Measurements from ENCODE around the gene SV2A. TPM values are rescaled to one million over a fixed set of nuclear protein-coding genes. Genes with fewer than 3 reads are reported as not detected.
"Not testable (repeated sequence)": the region's sequence is repeated elsewhere in the genome, so short reads cannot be mapped to it uniquely, and the experiment has no call there.

SV2A gene
- total RNA-seq (2014; rRNA removed; shearing (Covaris generic); ENCODE audit: low replicate concordance) = 0.09 TPM in 1 of 2 replicates, not detected in the other

- DNase-seq (ENCODE audit: low read depth) = no peak
These were observed at the start of gene SV2A for GRCh38 chr1:149917571-149918144. SV2A (minus strand) TSS chr1:149917844; CDS start chr1:149913840, 4,004 bp downstream.

GRCh38 chr1:149967041-149967440, 49.4 kb upstream of the SV2A start:
- in situ Hi-C loops (cut with HindIII; ENCODE audit: low pct_unique_long_range_greater_than_20kb, low sequenced_read_pairs) = loop anchor here (10.0 kb wide), 1 partner anchor 98 kb away; the partner anchor contains the start of gene VPS45
- DNase-seq (ENCODE audit: low read depth) = no peak

More at GRCh38 chr1:149917571-149918144, at the start of gene SV2A:
- in situ Hi-C loops (cut with HindIII; ENCODE audit: low pct_unique_long_range_greater_than_20kb, low sequenced_read_pairs) = no loop called here

- no peak for DNase-seq (ENCODE audit: low read depth)
- in situ Hi-C loops (cut with HindIII; ENCODE audit: low pct_unique_long_range_greater_than_20kb, low sequenced_read_pairs) = loop anchor here (10.0 kb wide), 1 partner anchor 98 kb away; the partner anchor contains the start of gene VPS45
These were observed 48.8 kb upstream of the SV2A start for GRCh38 chr1:149966405-149966804.

GRCh38 chr1:149965440-149965839, 47.8 kb upstream of the SV2A start:
- in situ Hi-C loops (cut with HindIII; ENCODE audit: low pct_unique_long_range_greater_than_20kb, low sequenced_read_pairs) = loop anchor here (10.0 kb wide), 1 partner anchor 99 kb away; the partner anchor contains the start of gene VPS45
- no peak for DNase-seq (ENCODE audit: low read depth)

- no peak for DNase-seq (ENCODE audit: low read depth)
- in situ Hi-C loops (cut with HindIII; ENCODE audit: low pct_unique_long_range_greater_than_20kb, low sequenced_read_pairs) = loop anchor here (10.0 kb wide), 1 partner anchor 101 kb away; the partner anchor contains the start of gene VPS45
These were observed 45.7 kb upstream of the SV2A start for GRCh38 chr1:149963358-149963757.

- DNase-seq (ENCODE audit: low read depth) = no peak
- in situ Hi-C loops (cut with HindIII; ENCODE audit: low pct_unique_long_range_greater_than_20kb, low sequenced_read_pairs) = loop anchor here (10.0 kb wide), 1 partner anchor 102 kb away; the partner anchor contains the start of gene VPS45
These were observed 45.1 kb upstream of the SV2A start for GRCh38 chr1:149962736-149963135.

- in situ Hi-C loops (cut with HindIII; ENCODE audit: low pct_unique_long_range_greater_than_20kb, low sequenced_read_pairs) = loop anchor here (10.0 kb wide), 1 partner anchor 103 kb away; the partner anchor contains the start of gene VPS45
- peak; percentile 70 for DNase-seq (ENCODE audit: low read depth)
These were observed 44.5 kb upstream of the SV2A start for GRCh38 chr1:149962039-149962647.

GRCh38 chr1:149957548-149957947, 39.9 kb upstream of the SV2A start:
- DNase-seq (ENCODE audit: low read depth); in situ Hi-C loops (cut with HindIII; ENCODE audit: low pct_unique_long_range_greater_than_20kb, low sequenced_read_pairs): not testable (repeated sequence)

GRCh38 chr1:149949911-149950310, 32.3 kb upstream of the SV2A start:
- in situ Hi-C loops (cut with HindIII; ENCODE audit: low pct_unique_long_range_greater_than_20kb, low sequenced_read_pairs) = no loop called here
- no peak for DNase-seq (ENCODE audit: low read depth)

GRCh38 chr1:149945206-149945605, 27.6 kb upstream of the SV2A start:
- DNase-seq (ENCODE audit: low read depth) = no peak
- in situ Hi-C loops (cut with HindIII; ENCODE audit: low pct_unique_long_range_greater_than_20kb, low sequenced_read_pairs) = no loop called here

GRCh38 chr1:149942885-149943284, 25.2 kb upstream of the SV2A start:
- in situ Hi-C loops (cut with HindIII; ENCODE audit: low pct_unique_long_range_greater_than_20kb, low sequenced_read_pairs) = no loop called here

GRCh38 chr1:149942207-149942606, 24.6 kb upstream of the SV2A start:
- in situ Hi-C loops (cut with HindIII; ENCODE audit: low pct_unique_long_range_greater_than_20kb, low sequenced_read_pairs) = no loop called here
- no peak for DNase-seq (ENCODE audit: low read depth)

More at GRCh38 chr1:149942885-149943284, 25.2 kb upstream of the SV2A start:
- DNase-seq (ENCODE audit: low read depth) = no peak

- in situ Hi-C loops (cut with HindIII; ENCODE audit: low pct_unique_long_range_greater_than_20kb, low sequenced_read_pairs) = no loop called here
- no peak for DNase-seq (ENCODE audit: low read depth)
These were observed 22.8 kb upstream of the SV2A start for GRCh38 chr1:149940427-149940826.

GRCh38 chr1:149938668-149939003, 21.0 kb upstream of the SV2A start:
- in situ Hi-C loops (cut with HindIII; ENCODE audit: low pct_unique_long_range_greater_than_20kb, low sequenced_read_pairs); DNase-seq (ENCODE audit: low read depth): not testable (repeated sequence)

GRCh38 chr1:149937759-149938158, 20.1 kb upstream of the SV2A start:
- no peak for DNase-seq (ENCODE audit: low read depth)
- in situ Hi-C loops (cut with HindIII; ENCODE audit: low pct_unique_long_range_greater_than_20kb, low sequenced_read_pairs) = no loop called here

- in situ Hi-C loops (cut with HindIII; ENCODE audit: low pct_unique_long_range_greater_than_20kb, low sequenced_read_pairs) = no loop called here
- DNase-seq (ENCODE audit: low read depth) = peak; percentile 84
These were observed 19.5 kb upstream of the SV2A start for GRCh38 chr1:149936992-149937705.

GRCh38 chr1:149936170-149936991, 18.7 kb upstream of the SV2A start, which contains the start of gene MTMR11:
MTMR11 (minus strand) TSS chr1:149936879; CDS start chr1:149936647, 232 bp downstream.
- DNase-seq (ENCODE audit: low read depth) = peak; percentile 61
- in situ Hi-C loops (cut with HindIII; ENCODE audit: low pct_unique_long_range_greater_than_20kb, low sequenced_read_pairs) = no loop called here

GRCh38 chr1:149934356-149934755, 16.7 kb upstream of the SV2A start:
- in situ Hi-C loops (cut with HindIII; ENCODE audit: low pct_unique_long_range_greater_than_20kb, low sequenced_read_pairs) = no loop called here
- DNase-seq (ENCODE audit: low read depth) = no peak
